Rectal smooth muscle tissue (tissue), 1 donor: Measurements from ENCODE around the gene LAMC1.
A peak's percentile ranks its signal among the peaks of the same experiment; 100 is the strongest.

Experiments used
- H3K27ac ChIP-seq: one replicate; pipeline ENCODE4 v1.7.0; 2013; ENCODE audit warnings: low read depth, low read length, inconsistent platforms
- H3K27me3 ChIP-seq: one replicate; pipeline ENCODE4 v1.7.0; 2013; ENCODE audit warnings: low read length; ENCODE audit not compliant: control insufficient read depth, insufficient read depth
- H3K36me3 ChIP-seq: one replicate; pipeline ENCODE4 v1.7.0; 2013; ENCODE audit warnings: low read length; ENCODE audit not compliant: control insufficient read depth, insufficient read depth
- H3K4me1 ChIP-seq: one replicate; pipeline ENCODE4 v1.7.0; 2013; ENCODE audit warnings: low read length; ENCODE audit not compliant: control insufficient read depth, insufficient read depth
- H3K4me3 ChIP-seq: one replicate; pipeline ENCODE4 v1.7.0; 2013; ENCODE audit warnings: low read length
- H3K9ac ChIP-seq: one replicate; pipeline ENCODE4 v1.7.0; 2013; ENCODE audit warnings: low read length

The LAMC1 gene

DNA sequence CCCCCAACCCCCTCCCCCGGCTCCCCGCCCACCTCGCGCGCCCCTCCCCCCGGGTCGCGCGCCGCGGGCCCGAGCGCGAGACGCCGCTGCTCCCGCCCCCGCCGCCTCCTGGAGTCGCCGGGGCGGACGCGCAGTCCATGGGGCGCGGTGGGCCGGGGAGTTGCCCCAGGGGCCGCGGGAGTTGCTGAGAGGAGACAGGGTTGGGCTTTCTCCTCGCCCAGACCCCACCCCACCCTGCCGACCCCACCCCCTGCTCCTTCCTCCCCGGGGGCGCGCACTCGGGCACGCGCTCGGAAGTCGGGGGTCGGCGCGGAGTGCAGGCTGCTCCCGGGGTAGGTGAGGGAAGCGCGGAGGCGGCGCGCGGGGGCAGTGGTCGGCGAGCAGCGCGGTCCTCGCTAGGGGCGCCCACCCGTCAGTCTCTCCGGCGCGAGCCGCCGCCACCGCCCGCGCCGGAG lies at the start of gene LAMC1:
Gene LAMC1 (plus strand): TSS at position 275 of the 455 bp plus-strand sequence. CDS start 297 bp downstream, outside the sequence.
- Histone ChIP-seq H3K27ac (peak within 1 kb of the TSS; percentile 100), H3K27me3 (no peaks in the 10 kb centered on the region), H3K4me3 (peak within 1 kb of the TSS; percentile 93), H3K36me3 (no peaks in the 10 kb centered on the region), H3K9ac (peak within 1 kb of the TSS; percentile 71), H3K4me1 (peaks cover 17% of the 10 kb centered on the region)

DNA sequence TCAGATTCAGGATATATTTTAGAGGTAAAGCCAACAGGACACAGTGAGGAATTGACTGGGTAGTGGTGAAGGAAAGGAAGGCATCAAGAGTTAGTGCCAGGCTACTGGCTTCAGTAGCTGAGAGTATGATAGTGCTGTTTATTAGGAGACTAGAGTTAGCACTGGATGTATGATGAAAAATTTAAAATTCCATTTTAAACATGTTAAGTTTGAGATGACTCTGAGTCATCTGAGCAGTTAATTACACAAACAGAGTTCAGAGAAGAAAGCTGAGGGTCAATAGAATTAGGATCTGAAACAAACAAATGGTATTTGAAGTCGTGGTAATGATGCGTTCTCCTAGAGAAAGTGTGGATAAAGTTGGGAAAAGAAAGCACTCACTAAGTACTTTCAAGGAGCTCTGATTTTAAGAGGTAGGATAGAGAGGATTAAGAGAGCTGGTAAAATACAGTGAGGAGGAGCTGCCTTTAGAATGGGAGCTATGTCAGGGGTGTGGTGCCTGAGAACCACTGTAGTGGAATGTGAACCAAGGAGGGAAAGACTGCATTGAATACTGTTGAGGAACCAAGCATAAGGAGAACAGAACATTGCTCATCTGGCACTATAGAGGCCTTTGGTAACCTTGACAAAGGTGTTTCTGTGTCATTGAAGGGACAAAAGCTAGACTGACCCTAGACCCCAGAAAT lies 48.6 kb upstream of the LAMC1 start:
- H3K27ac ChIP-seq, result no peak overlapping the region
- no peaks in the 10 kb centered on the region for H3K27me3 ChIP-seq
- H3K4me1 ChIP-seq, result no peaks in the 10 kb centered on the region
- H3K4me3 ChIP-seq, result no peak overlapping the region
- no peaks in the 10 kb centered on the region for H3K36me3 ChIP-seq
- no peak overlapping the region for H3K9ac ChIP-seq

- Histone ChIP-seq H3K27me3 (no peaks in the 10 kb centered on the region), H3K27ac (no peak overlapping the region), H3K4me1 (no peaks in the 10 kb centered on the region), H3K4me3 (no peak overlapping the region), H3K9ac (no peak overlapping the region), H3K36me3 (no peaks in the 10 kb centered on the region)
Observed at GRCh38 chr1:182977480-182977879, 45.7 kb upstream of the LAMC1 start.

DNA sequence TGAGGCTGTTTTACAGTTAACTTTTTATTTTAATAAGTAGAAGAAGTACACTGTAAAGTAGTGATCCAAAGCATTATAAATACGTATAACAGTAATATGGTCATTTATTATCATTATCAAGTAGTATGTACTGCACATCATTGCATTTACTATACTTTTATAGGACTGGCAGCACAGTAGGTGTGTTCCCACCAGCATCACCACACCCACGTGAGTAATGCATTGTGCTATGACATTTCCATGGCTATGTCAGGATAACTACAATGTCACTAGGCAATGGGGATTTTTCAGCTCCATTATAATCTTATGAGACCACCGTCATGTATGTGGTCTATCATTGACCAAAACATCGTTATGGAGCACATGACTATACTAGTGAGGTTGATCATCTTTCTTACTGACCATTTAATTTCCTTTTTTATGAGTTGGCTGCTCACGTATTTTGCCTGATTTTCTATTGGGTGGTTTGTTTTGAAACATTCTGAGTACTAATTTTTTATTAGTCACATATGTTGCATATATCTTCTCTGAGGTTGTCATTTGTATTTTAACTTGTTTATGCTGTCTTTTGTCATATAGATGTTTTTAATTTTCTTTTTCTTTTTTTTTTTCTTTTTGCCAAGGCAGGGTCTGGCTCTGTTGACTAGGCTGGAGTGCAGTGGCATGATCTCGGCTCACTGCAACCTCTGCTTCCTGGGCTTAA lies 44.9 kb upstream of the LAMC1 start:
- no peak overlapping the region for H3K9ac ChIP-seq
- no peaks in the 10 kb centered on the region for H3K4me1 ChIP-seq
- H3K27ac ChIP-seq, result no peak overlapping the region
- no peaks in the 10 kb centered on the region for H3K36me3 ChIP-seq
- H3K4me3 ChIP-seq, result no peak overlapping the region
- H3K27me3 ChIP-seq, result no peaks in the 10 kb centered on the region

DNA sequence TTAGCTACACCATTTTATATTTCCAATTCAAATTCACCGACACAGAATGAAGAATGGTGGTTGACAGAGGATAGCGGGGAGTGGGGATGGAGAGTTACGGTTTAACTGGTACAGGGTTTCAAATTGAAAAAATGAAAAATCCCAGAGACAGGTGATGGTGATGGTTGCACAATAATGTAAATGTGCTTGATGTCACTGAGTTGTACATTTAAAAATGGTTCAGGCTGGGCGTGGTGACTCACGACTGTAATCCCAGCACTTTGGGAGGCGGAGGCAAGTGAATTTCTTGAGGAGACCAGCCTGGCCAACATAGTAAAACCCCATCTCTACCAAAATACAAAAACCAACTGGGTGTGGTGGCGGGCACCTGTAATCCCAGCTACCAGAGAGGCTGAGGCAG lies 39.1 kb upstream of the LAMC1 start:
- Histone ChIP-seq H3K4me1 (no peaks in the 10 kb centered on the region), H3K27me3 (no peaks in the 10 kb centered on the region), H3K36me3 (no peaks in the 10 kb centered on the region), H3K9ac (no peak overlapping the region), H3K27ac (no peak overlapping the region), H3K4me3 (no peak overlapping the region)

- Histone ChIP-seq H3K27me3 (no peaks in the 10 kb centered on the region), H3K9ac (no peak overlapping the region), H3K36me3 (no peaks in the 10 kb centered on the region), H3K4me3 (no peak overlapping the region), H3K27ac (no peak overlapping the region), H3K4me1 (no peaks in the 10 kb centered on the region)
Observed at GRCh38 chr1:182984621-182985020, 38.6 kb upstream of the LAMC1 start.

- Histone ChIP-seq H3K27ac (no peak overlapping the region), H3K27me3 (no peaks in the 10 kb centered on the region), H3K4me1 (no peaks in the 10 kb centered on the region), H3K36me3 (no peaks in the 10 kb centered on the region), H3K4me3 (no peak overlapping the region), H3K9ac (no peak overlapping the region)
Observed at GRCh38 chr1:182985876-182986275, 37.3 kb upstream of the LAMC1 start.

GRCh38 chr1:182990413-182991144 lies 32.6 kb upstream of the LAMC1 start:
- Histone ChIP-seq H3K4me3 (no peak overlapping the region), H3K36me3 (no peaks in the 10 kb centered on the region), H3K9ac (no peak overlapping the region), H3K27me3 (no peaks in the 10 kb centered on the region), H3K4me1 (no peaks in the 10 kb centered on the region), H3K27ac (no peak overlapping the region)

GRCh38 chr1:182993746-182994145 lies 29.5 kb upstream of the LAMC1 start:
- no peaks in the 10 kb centered on the region for H3K36me3 ChIP-seq
- no peak overlapping the region for H3K27ac ChIP-seq
- H3K27me3 ChIP-seq, result no peaks in the 10 kb centered on the region
- no peaks in the 10 kb centered on the region for H3K4me1 ChIP-seq
- no peak overlapping the region for H3K4me3 ChIP-seq
- no peak overlapping the region for H3K9ac ChIP-seq

- no peak overlapping the region for H3K4me3 ChIP-seq
- no peak overlapping the region for H3K9ac ChIP-seq
- H3K27ac ChIP-seq, result no peak overlapping the region
- no peaks in the 10 kb centered on the region for H3K27me3 ChIP-seq
- no peaks in the 10 kb centered on the region for H3K4me1 ChIP-seq
- H3K36me3 ChIP-seq, result no peaks in the 10 kb centered on the region
Observed at GRCh38 chr1:182995894-182996293, 27.3 kb upstream of the LAMC1 start.

DNA sequence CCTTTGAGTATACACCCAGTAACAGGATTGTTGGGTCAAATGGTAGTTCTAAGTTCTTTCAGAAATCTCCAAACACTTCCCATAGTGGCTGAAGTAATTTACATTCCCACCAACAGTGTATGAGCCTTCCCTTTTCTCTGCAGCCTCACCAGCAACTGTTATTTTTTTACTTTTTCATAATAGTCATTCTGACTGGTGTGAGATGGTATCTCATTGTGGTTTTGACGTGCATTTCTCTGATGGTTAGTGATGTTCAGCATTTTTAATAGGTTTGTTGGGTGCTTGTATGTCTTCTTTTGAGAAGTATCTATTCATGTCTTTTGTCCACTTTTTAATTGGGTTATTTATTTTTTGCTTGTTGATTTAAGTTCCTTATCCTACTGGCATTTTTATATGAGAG lies 26.4 kb upstream of the LAMC1 start:
- Histone ChIP-seq H3K36me3 (no peaks in the 10 kb centered on the region), H3K9ac (no peak overlapping the region), H3K4me1 (no peaks in the 10 kb centered on the region), H3K4me3 (no peak overlapping the region), H3K27ac (no peak overlapping the region), H3K27me3 (no peaks in the 10 kb centered on the region)

GRCh38 chr1:182998482-182998881 lies 24.7 kb upstream of the LAMC1 start:
- Histone ChIP-seq H3K27ac (no peak overlapping the region), H3K36me3 (no peaks in the 10 kb centered on the region), H3K4me3 (no peak overlapping the region), H3K4me1 (no peaks in the 10 kb centered on the region), H3K27me3 (no peaks in the 10 kb centered on the region), H3K9ac (no peak overlapping the region)
